ENCODE results near the gene TTC22.

The TTC22 gene

DNA sequence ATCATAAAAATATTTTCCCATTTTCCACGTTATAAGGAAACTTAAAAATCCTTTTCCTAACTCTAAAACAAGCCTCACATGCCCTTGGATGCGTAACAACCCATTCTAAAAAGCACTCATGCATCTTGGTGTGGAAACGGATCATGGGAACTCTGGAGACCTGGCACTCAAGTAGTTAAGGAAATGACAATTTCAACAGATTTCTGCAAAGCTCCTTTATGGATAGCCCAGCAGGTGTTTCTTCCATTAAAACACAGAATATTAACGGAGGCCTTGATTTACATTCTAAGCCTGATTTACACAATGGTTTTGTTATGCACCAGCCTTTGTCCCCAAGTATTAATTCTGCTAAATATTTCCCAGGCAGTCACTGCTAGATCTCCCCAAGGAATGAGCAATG is 49.7 kb downstream of the TTC22 start:
- no peak overlapping the region for H3K9ac ChIP-seq (ENCODE audit: low read depth, low read length, poor library complexity, severe bottlenecking)
- no peak overlapping the region for H3K4me3 ChIP-seq (ENCODE audit: low read length, poor library complexity, severe bottlenecking)
- no peaks in the 10 kb centered on the region for H3F3A ChIP-seq (ENCODE audit: low read depth)
- no peak overlapping the region for H3K4me2 ChIP-seq (ENCODE audit: low read depth, low read length, poor library complexity, severe bottlenecking)
- TF ChIP-seq EZH2phosphoT487 (IDR thresholded peaks at IDR 0.05; ENCODE audit: borderline replicate concordance): no peak
- TF ChIP-seq, protein P1, sequence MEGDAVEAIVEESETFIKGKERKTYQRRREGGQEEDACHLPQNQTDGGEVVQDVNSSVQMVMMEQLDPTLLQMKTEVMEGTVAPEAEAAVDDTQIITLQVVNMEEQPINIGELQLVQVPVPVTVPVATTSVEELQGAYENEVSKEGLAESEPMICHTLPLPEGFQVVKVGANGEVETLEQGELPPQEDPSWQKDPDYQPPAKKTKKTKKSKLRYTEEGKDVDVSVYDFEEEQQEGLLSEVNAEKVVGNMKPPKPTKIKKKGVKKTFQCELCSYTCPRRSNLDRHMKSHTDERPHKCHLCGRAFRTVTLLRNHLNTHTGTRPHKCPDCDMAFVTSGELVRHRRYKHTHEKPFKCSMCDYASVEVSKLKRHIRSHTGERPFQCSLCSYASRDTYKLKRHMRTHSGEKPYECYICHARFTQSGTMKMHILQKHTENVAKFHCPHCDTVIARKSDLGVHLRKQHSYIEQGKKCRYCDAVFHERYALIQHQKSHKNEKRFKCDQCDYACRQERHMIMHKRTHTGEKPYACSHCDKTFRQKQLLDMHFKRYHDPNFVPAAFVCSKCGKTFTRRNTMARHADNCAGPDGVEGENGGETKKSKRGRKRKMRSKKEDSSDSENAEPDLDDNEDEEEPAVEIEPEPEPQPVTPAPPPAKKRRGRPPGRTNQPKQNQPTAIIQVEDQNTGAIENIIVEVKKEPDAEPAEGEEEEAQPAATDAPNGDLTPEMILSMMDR (conservative IDR thresholded peaks at IDR 0.05; ENCODE audit: low read length): no peak
- H4K20me1 ChIP-seq (ENCODE audit: insufficient read depth, low read length, poor library complexity, severe bottlenecking): no peaks in the 10 kb centered on the region
- H3K79me2 ChIP-seq (ENCODE audit: insufficient read depth, low read length): no peaks in the 10 kb centered on the region
- H3K4me1 ChIP-seq (ENCODE audit: insufficient read depth, low read length, poor library complexity, severe bottlenecking): no peaks in the 10 kb centered on the region
- H3K27me3 ChIP-seq (ENCODE audit: insufficient read depth, low read length, poor library complexity, severe bottlenecking): no peaks in the 10 kb centered on the region
- H3K9me3 ChIP-seq (ENCODE audit: insufficient read depth, low read depth, low read length): no peaks in the 10 kb centered on the region
- H3K36me3 ChIP-seq (ENCODE audit: insufficient read depth, low read length): no peaks in the 10 kb centered on the region
- no peak overlapping the region for H2AFZ ChIP-seq (ENCODE audit: low read length)
- H3K9me2 ChIP-seq (replicated peaks; ENCODE audit: low read depth, low read length): no peaks in the 10 kb centered on the region

DNA sequence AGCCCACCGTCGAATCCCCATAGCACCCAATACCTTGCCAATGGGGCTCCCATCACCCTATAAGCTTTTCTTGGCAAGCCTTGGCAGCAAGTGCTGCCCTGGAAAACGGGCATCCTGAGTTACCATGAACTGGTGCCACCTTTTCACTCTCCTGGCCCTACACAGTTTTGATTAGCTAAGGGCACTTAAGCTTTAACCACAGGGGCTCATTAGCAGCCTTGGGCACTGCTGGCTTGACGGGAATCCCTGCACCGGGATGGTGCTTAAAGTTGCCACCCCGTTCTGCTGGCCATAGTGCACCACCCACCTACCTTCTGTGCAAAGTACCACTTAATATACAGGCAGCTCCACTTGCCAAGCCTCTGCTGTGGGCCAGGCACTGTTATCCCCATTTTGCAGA is 50.5 kb downstream of the TTC22 start:
- Histone ChIP-seq H3K4me3 (ENCODE audit: low read length, poor library complexity, severe bottlenecking) (no peak overlapping the region), H3K9me3 (ENCODE audit: insufficient read depth, low read depth, low read length) (no peaks in the 10 kb centered on the region), H2AFZ (ENCODE audit: low read length) (no peak overlapping the region), H3K9ac (ENCODE audit: low read depth, low read length, poor library complexity, severe bottlenecking) (no peak overlapping the region), H3K4me1 (ENCODE audit: insufficient read depth, low read length, poor library complexity, severe bottlenecking) (no peaks in the 10 kb centered on the region), H3K4me2 (ENCODE audit: low read depth, low read length, poor library complexity, severe bottlenecking) (no peak overlapping the region), H3K36me3 (ENCODE audit: insufficient read depth, low read length) (no peaks in the 10 kb centered on the region), H4K20me1 (ENCODE audit: insufficient read depth, low read length, poor library complexity, severe bottlenecking) (no peaks in the 10 kb centered on the region), H3F3A (ENCODE audit: low read depth) (no peaks in the 10 kb centered on the region), H3K9me2 (replicated peaks; ENCODE audit: low read depth, low read length) (no peaks in the 10 kb centered on the region), H3K79me2 (ENCODE audit: insufficient read depth, low read length) (no peaks in the 10 kb centered on the region), H3K27me3 (ENCODE audit: insufficient read depth, low read length, poor library complexity, severe bottlenecking) (no peaks in the 10 kb centered on the region)
- TF ChIP-seq, protein P1 (conservative IDR thresholded peaks at IDR 0.05; ENCODE audit: low read length): no peak
- TF ChIP-seq EZH2phosphoT487 (IDR thresholded peaks at IDR 0.05; ENCODE audit: borderline replicate concordance): no peak

DNA sequence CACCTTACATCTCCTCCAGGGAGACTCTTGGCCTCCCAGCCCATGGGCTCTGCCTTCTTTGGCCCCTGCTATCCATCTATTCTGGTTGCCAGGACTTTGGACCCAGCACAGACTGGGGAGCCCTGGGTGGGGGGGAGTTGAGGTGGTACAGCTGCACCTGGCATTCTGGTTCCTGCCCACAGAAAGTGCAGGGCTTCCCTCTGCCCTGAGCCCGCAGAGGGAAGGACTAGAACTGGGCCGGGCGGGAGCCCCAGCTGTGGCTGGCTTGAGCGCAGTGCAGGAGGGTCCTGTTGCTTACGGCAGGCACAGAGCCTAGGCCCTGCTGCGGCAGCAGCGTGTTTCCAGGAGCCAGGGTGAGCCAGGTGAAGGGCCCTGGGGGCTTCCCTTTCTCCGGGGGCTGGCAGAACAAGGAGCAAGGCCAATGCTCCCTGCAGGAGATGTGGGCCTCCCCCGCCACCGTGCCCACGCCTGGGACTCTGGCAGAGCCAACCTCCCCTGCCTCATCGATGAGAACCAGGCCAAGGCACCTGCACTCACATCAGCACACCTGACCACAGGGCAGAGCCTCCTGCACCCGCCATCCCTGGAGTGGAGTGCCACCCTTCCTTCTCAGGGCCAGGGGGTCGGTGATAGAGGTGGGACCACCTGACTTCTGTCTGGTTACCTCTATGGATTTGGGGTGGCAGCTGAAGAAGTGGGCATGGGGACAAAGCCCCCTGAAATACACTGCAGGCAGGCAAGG is 52.9 kb downstream of the TTC22 start:
- Histone ChIP-seq H3K4me1 (ENCODE audit: insufficient read depth, low read length, poor library complexity, severe bottlenecking) (no peaks in the 10 kb centered on the region), H3K4me2 (ENCODE audit: low read depth, low read length, poor library complexity, severe bottlenecking) (no peak overlapping the region), H4K20me1 (ENCODE audit: insufficient read depth, low read length, poor library complexity, severe bottlenecking) (no peaks in the 10 kb centered on the region), H3K4me3 (ENCODE audit: low read length, poor library complexity, severe bottlenecking) (no peak overlapping the region), H3K36me3 (ENCODE audit: insufficient read depth, low read length) (peaks cover 10% of the 10 kb centered on the region; the same call in 1 of the 2 replicates), H3K79me2 (ENCODE audit: insufficient read depth, low read length) (no peaks in the 10 kb centered on the region), H3K27me3 (ENCODE audit: insufficient read depth, low read length, poor library complexity, severe bottlenecking) (no peaks in the 10 kb centered on the region), H3K9ac (ENCODE audit: low read depth, low read length, poor library complexity, severe bottlenecking) (no peak overlapping the region), H3K9me3 (ENCODE audit: insufficient read depth, low read depth, low read length) (no peaks in the 10 kb centered on the region), H3F3A (ENCODE audit: low read depth) (no peaks in the 10 kb centered on the region), H2AFZ (ENCODE audit: low read length) (no peak overlapping the region), H3K9me2 (replicated peaks; ENCODE audit: low read depth, low read length) (no peaks in the 10 kb centered on the region)
- TF ChIP-seq EZH2phosphoT487 (IDR thresholded peaks at IDR 0.05; ENCODE audit: borderline replicate concordance): no peak
- TF ChIP-seq, protein P1 (conservative IDR thresholded peaks at IDR 0.05; ENCODE audit: low read length): no peak
